HL-60 (cell line): ENCODE data around the gene SFT2D1.

Experiments
- CTCF ChIP-seq: IDR thresholded peaks from one replicate; pipeline ENCODE4 v1.5.1; 2011; ENCODE audit warnings: low read length, control low read depth, inconsistent platforms; ENCODE audit not compliant: insufficient read depth
- GABPA ChIP-seq: IDR thresholded peaks from 2 replicates; pipeline ENCODE4 v1.6.1; 2012; ENCODE audit warnings: low read depth
- POLR2AphosphoS5 ChIP-seq: IDR thresholded peaks from 2 replicates; pipeline ENCODE4 v1.6.1; 2012; ENCODE audit warnings: low read depth
- TF ChIP-seq, protein P1 (sequence below): IDR thresholded peaks from 2 replicates; pipeline ENCODE4 v1.6.1; 2012; ENCODE audit warnings: low read depth; ENCODE audit not compliant: insufficient replicate concordance

DNA sequence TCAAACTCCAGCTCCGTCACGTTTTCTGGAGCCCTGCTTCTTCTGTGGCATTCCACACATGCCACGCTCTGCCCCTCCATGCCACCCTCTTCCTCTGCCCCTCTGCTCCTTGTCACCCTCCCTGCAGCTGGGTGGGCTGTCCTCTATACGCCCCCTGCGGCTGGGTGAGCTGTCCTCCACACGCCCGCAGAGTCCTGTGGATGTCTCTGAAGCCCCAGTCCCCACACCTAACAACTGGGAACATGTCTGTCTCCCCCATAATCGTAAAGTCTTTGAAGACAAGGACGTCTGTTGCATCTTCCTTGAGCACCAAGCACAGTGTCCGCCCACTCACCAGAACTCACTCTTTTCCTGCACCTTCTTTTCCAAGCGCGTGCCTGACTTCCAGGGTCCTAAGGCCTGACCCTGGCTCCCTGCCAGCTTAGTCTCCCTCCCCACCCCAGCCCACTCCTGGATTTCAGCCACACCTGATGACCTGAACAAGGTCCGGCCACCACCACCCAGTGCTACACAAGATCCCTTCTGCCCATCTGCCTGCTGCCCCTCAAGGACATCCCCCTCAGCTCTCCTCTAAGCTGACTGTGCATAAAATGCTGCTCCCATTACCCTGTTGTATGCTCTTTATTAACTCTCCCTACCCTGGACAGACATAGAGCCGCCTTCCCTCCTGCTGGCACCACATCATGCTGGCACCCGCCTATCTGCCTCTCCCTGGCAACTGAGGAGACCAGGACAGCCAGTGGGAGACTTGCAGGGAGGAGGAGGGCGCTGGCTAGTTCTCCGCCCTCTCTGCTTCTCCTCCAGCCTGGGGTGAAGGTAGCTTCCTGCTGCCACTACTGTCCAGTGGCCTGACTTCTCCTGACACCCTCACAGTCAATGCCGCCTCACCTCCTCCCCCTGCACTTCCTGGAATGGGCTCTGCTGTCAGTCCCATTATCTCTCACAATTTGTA, 23.4 kb downstream of the SFT2D1 start:
- TF ChIP-seq CTCF (no peak), GABPA (no peak), POLR2AphosphoS5 (no peak; the same call in 1 of the 2 replicates)
- TF ChIP-seq, protein P1, sequence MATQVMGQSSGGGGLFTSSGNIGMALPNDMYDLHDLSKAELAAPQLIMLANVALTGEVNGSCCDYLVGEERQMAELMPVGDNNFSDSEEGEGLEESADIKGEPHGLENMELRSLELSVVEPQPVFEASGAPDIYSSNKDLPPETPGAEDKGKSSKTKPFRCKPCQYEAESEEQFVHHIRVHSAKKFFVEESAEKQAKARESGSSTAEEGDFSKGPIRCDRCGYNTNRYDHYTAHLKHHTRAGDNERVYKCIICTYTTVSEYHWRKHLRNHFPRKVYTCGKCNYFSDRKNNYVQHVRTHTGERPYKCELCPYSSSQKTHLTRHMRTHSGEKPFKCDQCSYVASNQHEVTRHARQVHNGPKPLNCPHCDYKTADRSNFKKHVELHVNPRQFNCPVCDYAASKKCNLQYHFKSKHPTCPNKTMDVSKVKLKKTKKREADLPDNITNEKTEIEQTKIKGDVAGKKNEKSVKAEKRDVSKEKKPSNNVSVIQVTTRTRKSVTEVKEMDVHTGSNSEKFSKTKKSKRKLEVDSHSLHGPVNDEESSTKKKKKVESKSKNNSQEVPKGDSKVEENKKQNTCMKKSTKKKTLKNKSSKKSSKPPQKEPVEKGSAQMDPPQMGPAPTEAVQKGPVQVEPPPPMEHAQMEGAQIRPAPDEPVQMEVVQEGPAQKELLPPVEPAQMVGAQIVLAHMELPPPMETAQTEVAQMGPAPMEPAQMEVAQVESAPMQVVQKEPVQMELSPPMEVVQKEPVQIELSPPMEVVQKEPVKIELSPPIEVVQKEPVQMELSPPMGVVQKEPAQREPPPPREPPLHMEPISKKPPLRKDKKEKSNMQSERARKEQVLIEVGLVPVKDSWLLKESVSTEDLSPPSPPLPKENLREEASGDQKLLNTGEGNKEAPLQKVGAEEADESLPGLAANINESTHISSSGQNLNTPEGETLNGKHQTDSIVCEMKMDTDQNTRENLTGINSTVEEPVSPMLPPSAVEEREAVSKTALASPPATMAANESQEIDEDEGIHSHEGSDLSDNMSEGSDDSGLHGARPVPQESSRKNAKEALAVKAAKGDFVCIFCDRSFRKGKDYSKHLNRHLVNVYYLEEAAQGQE = no peak
